NB4 (cell line): ENCODE measurements around the gene LYSMD2.

Source experiments
- MYC ChIP-seq: IDR thresholded peaks from 2 replicates; pipeline ENCODE4 v1.6.1; 2011; ENCODE audit warnings: low read depth, low read length
- POLR2A ChIP-seq: IDR thresholded peaks from 2 replicates; pipeline ENCODE4 v1.6.1; 2011; ENCODE audit warnings: mild to moderate bottlenecking; ENCODE audit not compliant: insufficient read length; ENCODE audit errors: extremely low read depth
- TF ChIP-seq, protein P1 (sequence below): IDR thresholded peaks from one replicate; pipeline ENCODE4 v1.5.1; 2012; ENCODE audit warnings: low read depth, low read length
- TF ChIP-seq, protein P2 (sequence below): IDR thresholded peaks from 2 replicates; pipeline ENCODE4 v1.6.1; 2011; ENCODE audit warnings: low read depth, low read length

DNA sequence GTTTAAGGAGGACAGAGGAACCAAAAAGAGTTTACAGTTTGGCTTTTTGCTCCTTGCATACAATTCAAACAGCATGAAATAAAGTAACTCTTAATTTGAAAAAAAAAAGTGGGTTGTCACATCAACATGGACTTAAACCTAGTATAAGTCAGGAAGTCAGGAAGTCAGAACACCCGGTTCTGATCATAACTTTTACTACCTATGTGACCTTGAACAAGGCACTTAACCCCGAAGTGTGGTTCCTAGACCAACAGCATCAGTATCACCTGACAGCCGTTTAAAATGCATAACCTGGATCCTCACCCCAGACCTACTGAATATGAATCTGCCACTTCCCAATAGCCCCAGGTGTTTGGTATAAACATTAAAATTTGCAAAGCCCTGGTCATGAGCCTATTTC is 18.7 kb downstream of the LYSMD2 start:
- TF ChIP-seq, protein P1, sequence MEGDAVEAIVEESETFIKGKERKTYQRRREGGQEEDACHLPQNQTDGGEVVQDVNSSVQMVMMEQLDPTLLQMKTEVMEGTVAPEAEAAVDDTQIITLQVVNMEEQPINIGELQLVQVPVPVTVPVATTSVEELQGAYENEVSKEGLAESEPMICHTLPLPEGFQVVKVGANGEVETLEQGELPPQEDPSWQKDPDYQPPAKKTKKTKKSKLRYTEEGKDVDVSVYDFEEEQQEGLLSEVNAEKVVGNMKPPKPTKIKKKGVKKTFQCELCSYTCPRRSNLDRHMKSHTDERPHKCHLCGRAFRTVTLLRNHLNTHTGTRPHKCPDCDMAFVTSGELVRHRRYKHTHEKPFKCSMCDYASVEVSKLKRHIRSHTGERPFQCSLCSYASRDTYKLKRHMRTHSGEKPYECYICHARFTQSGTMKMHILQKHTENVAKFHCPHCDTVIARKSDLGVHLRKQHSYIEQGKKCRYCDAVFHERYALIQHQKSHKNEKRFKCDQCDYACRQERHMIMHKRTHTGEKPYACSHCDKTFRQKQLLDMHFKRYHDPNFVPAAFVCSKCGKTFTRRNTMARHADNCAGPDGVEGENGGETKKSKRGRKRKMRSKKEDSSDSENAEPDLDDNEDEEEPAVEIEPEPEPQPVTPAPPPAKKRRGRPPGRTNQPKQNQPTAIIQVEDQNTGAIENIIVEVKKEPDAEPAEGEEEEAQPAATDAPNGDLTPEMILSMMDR, result no peak
- TF ChIP-seq, protein P2, sequence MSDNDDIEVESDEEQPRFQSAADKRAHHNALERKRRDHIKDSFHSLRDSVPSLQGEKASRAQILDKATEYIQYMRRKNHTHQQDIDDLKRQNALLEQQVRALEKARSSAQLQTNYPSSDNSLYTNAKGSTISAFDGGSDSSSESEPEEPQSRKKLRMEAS, result no peak
- TF ChIP-seq POLR2A, result no peak
- TF ChIP-seq MYC, result no peak
